ENCODE results near the gene CEP89.
"Not testable (repeated sequence)": the region's sequence is repeated elsewhere in the genome, so short reads cannot be mapped to it uniquely, and the experiment has no call there.

CEP89 gene

DNA sequence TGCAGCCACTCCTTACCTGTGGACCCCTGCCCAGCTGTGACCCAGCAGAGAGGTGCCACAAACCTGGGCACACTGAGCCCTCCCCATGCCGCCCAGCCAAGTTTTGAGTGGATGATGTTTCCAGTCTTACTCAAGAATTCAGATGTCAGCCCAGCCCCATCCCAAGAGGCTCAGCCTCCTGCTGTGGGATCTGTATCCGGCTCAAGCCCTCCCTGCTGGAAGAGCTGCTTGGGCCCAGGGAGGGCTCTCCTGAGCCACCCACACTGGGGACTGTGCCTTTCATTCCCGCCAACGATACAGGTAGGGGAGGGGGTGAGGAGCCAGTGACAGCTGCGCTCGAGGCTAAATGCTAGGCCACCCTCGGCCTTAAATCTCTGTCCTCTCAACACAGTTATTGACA, 96.3 kb downstream of the CEP89 start:
- Histone ChIP-seq H3K27ac (no peak overlapping the region), H3K4me3 (no peak overlapping the region)

DNA sequence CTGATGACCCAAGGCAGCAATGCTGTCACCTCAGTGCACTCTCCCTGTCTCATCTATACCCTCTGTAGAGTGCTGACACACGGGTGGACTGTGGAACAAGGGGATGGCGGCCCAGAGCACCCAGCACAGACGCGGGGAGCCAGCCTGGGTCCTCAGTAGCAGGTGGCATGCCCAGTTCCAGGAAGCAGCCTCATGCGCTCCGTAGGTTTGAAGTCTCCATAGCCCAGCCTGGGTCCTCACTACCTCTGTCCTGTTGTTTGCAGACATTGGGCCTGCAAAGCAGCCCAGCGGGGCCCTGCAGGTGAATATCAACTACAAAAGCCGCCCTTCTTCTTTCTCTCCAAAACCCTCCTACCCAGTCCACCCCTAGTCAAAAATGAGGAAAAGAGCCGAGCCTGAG, 97.2 kb downstream of the CEP89 start:
- Histone ChIP-seq H3K27ac (no peak overlapping the region), H3K4me3 (no peak overlapping the region)

- H3K27ac ChIP-seq: peak overlapping the region in 1 of 21 experiments; percentile 26
- no peak overlapping the region for H3K4me3 ChIP-seq
These were observed 98.4 kb downstream of the CEP89 start for GRCh38 chr19:32873247-32873959.

- no peak overlapping the region for H3K4me3 ChIP-seq
- H3K27ac ChIP-seq: no peak overlapping the region
These were observed 99.4 kb downstream of the CEP89 start for GRCh38 chr19:32872391-32872790.

- no peak overlapping the region for H3K4me3 ChIP-seq
- no peak overlapping the region for H3K27ac ChIP-seq
These were observed 100.7 kb downstream of the CEP89 start for GRCh38 chr19:32870981-32871451.

DNA sequence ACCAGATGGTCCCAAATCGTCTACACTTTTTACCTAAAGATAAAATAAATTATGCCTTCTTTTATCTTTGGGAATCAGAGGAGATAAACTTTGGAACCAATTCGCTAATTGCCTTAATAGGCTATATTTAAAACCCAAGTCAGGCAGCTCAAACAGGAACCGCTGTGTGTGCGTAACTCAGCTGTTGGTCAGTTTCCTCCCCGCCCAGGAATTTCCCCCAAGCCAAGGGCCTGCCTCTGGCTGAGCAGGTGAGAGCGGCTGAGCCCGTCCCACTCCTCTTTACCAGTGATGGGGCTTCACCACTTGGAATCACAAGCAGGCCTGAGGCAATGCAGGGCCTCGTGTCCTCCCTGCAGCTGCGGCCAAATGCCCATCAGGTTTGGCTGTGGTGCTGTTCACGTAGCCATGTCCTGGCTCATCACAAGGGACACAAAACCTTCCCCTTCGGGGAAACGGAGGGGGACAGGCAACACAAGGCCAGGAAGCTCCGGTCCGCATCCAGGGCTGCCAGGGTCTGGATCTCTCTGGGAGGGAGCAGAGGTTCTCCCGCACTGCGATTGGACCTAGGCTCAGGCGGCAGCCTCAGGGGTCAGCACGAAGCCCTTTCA, 101.7 kb downstream of the CEP89 start:
- Histone ChIP-seq H3K27ac (no peak overlapping the region), H3K4me3 (no peak overlapping the region)

GRCh38 chr19:32869369-32869965, 102.3 kb downstream of the CEP89 start, which contains the start of gene SLC7A9:
Gene SLC7A9, minus strand, starts transcription at chr19:32869767. Its CDS starts 1,233 bp downstream, at chr19:32868534.
- Histone ChIP-seq H3K27ac (no peak within 1 kb of the TSS), H3K4me3 (no peak within 1 kb of the TSS)

DNA sequence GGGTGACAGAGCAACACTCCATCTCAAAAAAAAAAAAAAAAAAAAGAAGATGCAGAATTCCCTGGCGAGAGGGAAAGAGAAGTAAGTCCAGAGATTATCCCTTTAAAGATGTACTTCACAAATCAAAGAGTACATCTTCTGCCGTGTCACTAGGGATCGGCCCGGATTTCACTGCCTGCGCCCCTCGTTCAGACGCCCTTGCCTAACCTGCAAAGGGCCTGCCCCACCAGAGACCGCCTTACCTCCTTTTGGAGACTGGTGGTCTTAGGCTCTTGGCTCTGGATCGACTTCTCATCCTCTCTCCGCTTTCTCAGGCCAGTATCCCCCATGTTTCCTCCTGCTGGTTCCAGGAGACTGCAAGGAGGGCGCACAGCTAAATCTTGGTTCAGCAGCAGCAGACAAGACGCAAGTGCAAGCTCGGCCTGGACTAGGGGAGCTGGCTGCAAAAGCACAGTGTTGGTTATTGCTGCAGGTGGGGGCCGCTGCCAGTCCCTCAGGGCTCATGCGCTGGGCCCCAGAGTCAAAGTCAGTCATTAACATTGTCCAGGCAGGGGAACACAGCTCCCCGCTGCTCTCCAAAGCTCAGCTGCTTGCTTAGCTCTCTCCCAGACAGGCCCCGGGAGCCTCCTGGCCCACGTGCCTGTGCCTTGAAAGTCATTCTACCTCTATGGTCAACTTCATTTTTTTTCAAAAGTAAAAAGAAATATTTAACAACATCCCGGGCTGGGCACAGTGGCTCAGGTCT, 103.4 kb downstream of the CEP89 start:
- no peak overlapping the region for H3K27ac ChIP-seq
- H3K4me3 ChIP-seq: no peak overlapping the region

GRCh38 chr19:32867436-32867835, 104.3 kb downstream of the CEP89 start:
- H3K27ac ChIP-seq, H3K4me3 ChIP-seq: not testable (repeated sequence)

- Histone ChIP-seq H3K4me3 (no peak overlapping the region), H3K27ac (no peak overlapping the region)
These were observed 105.0 kb downstream of the CEP89 start for GRCh38 chr19:32866564-32867265.

DNA sequence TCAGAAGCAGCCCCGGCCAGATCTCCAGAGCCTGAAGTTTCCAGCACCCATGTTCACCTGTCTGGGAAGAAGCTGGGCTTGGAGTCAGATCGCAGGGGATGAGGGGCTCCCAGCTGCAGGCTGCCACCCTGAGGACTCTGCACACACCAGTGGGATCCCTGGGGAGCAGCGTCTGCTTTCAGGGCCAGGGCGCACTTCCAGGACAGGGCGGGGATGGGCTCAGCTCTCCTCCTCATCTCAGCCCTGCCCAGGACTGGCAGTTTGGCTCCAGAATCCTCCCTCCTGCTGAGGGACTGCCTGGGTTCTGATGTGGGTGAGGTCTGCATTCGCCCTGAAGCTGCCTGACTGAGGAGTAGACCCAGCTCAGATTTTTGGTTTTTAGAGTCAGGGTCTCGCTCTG, 105.7 kb downstream of the CEP89 start:
- H3K4me3 ChIP-seq: no peak overlapping the region
- no peak overlapping the region for H3K27ac ChIP-seq

GRCh38 chr19:32865326-32865725, 106.4 kb downstream of the CEP89 start:
- H3K4me3 ChIP-seq: no peak overlapping the region

DNA sequence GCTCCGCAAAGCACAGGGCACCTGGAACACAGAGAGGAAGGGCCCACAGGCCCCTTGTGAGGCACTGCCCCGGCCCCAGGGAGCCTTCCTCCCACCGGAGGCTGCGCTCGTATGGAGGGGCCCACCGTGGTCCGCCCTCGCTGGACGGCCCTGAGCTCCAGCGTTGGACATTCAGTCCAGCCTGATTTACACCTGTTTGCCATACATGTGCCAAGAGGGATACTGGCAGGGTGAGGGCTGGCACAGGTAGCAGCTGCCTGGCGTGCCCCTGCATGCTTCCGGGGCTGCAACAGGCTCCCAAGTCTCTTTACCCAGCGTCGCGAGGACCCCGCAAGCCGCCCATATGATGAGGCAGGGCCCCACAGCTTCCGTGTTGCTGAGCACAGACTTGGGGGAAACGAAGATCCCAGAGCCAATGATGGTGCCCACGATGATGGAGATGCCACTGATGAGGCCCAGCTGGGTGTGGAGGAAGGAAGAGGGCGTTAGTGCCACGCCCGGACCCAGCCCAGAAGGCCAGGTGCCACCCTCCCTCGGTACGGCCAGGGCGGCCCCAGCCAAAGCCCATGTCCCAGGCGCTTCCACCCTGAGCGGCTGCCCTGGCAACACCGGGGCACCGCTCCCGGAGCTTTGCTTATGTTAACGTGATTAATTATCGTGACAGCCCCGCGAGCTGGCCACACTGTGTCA, 107.3 kb downstream of the CEP89 start:
- Histone ChIP-seq H3K4me3 (no peak overlapping the region), H3K27ac (no peak overlapping the region)

More at GRCh38 chr19:32865326-32865725, 106.4 kb downstream of the CEP89 start:
- H3K27ac ChIP-seq: no peak overlapping the region

DNA sequence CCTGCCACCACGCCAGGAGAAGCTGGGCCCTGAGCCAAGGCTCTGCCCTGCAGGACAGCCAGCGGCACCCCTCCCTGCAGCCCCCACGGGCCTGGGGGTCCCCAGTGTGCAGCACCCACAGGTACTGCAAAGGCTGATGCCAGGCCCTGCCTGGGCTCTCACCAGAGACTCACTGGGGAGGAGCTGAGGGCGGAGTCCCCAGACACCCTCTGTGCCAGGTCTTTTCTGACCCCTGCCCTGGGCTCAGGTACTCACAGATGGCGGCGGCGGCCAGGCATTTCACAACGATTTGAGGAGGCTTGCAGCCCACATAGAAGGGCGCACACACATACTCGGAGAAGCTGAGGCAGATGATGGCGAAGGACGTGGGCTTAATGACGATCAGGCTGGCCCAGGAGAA, 107.9 kb downstream of the CEP89 start:
- Histone ChIP-seq H3K4me3 (no peak overlapping the region), H3K27ac (no peak overlapping the region)

GRCh38 chr19:32863301-32863700, 108.5 kb downstream of the CEP89 start:
- H3K4me3 ChIP-seq: no peak overlapping the region

DNA sequence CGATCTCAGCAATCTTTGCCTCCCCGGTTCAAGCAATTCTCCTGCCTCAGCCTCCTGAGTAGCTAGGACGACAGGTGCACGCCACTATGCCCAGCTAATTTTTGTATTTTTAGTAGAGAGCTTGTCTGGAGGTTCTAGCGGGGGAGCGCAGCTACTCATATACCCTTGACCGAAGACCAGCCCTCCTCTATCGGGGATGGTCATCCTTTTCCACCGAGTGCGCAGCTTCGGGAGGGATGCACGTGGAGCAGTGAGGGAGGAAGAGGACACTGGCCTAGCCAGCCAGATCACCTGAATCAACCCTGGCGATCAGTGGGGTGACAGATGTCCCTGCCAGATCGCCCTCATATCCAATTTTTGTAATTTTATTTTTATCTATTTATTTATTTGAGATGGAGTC, 109.0 kb downstream of the CEP89 start:
- no peak overlapping the region for H3K27ac ChIP-seq
- no peak overlapping the region for H3K4me3 ChIP-seq

More at GRCh38 chr19:32863301-32863700, 108.5 kb downstream of the CEP89 start:
- H3K27ac ChIP-seq: no peak overlapping the region

DNA sequence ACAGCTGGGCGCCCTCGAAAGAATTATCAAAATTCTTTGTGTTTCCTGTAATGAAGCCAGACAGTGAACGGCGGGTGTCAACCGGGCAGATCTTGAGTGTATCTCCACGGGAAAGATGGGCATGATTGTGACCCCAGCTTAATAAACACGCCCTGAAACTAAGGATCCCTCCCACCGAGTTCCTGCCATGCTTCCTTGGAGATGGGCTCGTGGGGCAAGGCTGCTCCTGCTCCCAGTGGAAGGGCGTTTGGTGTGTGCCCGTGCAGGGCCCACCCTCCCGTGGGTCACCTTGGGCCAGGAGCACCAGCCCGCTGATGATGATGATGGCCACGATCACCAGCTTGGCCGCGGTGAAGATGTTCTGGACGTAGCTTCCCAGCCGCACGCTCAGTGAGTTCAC, 109.6 kb downstream of the CEP89 start:
- H3K27ac ChIP-seq: no peak overlapping the region

DNA sequence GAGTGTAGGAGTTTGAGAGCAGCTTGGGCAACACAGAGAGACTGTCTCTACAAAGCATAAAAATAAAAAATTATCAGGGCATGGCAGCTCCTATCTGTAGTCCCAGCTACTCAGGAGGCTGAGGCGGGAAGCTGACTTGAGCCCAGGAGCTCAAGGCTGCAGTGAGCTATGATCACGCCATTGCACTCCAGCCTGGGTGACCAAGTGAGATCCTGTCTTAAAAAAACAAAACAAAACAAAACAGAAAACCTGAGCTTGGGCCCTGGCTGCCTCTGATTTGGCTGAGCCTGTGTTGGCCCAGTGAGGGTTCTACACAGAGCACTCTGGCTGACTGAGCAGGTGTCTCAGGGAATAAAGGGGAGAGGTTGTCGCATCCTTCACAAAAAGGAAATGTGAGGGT, 110.2 kb downstream of the CEP89 start:
- H3K4me3 ChIP-seq: no peak overlapping the region
- H3K27ac ChIP-seq: no peak overlapping the region

More for the DNA sequence above, 109.6 kb downstream of the CEP89 start:
- H3K4me3 ChIP-seq: no peak overlapping the region

GRCh38 chr19:32859591-32859990, 112.2 kb downstream of the CEP89 start:
- no peak overlapping the region for H3K27ac ChIP-seq

More at GRCh38 chr19:32859591-32859990, 112.2 kb downstream of the CEP89 start:
- H3K4me3 ChIP-seq: no peak overlapping the region
